Measurements from ENCODE around the gene MLPH.

The MLPH gene

GRCh38 chr2:237472909-237473877 lies 13.9 kb upstream of the MLPH start:
- TF ChIP-seq CTCF (IDR thresholded peaks at IDR 0.05; ENCODE audit: control insufficient read depth, extremely low read depth, insufficient read depth) = no peak
- DNase-seq (ENCODE audit: low read depth) = no peak

GRCh38 chr2:237473878-237474441 lies 13.1 kb upstream of the MLPH start:
- DNase-seq (ENCODE audit: low read depth) = no peak
- H3K4me3 ChIP-seq (ENCODE audit: low read depth, low read length) = no peak overlapping the region
- no peak for TF ChIP-seq CTCF (IDR thresholded peaks at IDR 0.05; ENCODE audit: control insufficient read depth, extremely low read depth, insufficient read depth)

More at GRCh38 chr2:237472909-237473877, 13.9 kb upstream of the MLPH start:
- H3K4me3 ChIP-seq (ENCODE audit: low read depth, low read length) = no peak overlapping the region

GRCh38 chr2:237474442-237474911 lies 12.6 kb upstream of the MLPH start:
- no peak for TF ChIP-seq CTCF (IDR thresholded peaks at IDR 0.05; ENCODE audit: control insufficient read depth, extremely low read depth, insufficient read depth)

GRCh38 chr2:237474931-237475703 lies 11.9 kb upstream of the MLPH start:
- no peak for DNase-seq (ENCODE audit: low read depth)
- peak; percentile 70 for TF ChIP-seq CTCF (IDR thresholded peaks at IDR 0.05; ENCODE audit: control insufficient read depth, extremely low read depth, insufficient read depth)

More at GRCh38 chr2:237474442-237474911, 12.6 kb upstream of the MLPH start:
- no peak overlapping the region for H3K4me3 ChIP-seq (ENCODE audit: low read depth, low read length)
- DNase-seq (ENCODE audit: low read depth) = no peak

GRCh38 chr2:237475704-237476141 lies 11.3 kb upstream of the MLPH start:
- no peak for DNase-seq (ENCODE audit: low read depth)
- TF ChIP-seq CTCF (IDR thresholded peaks at IDR 0.05; ENCODE audit: control insufficient read depth, extremely low read depth, insufficient read depth) = no peak

More at GRCh38 chr2:237474931-237475703, 11.9 kb upstream of the MLPH start:
- peak overlapping the region; percentile 45 for H3K4me3 ChIP-seq (ENCODE audit: low read depth, low read length)

GRCh38 chr2:237478095-237478494 lies 9.0 kb upstream of the MLPH start:
- TF ChIP-seq CTCF (IDR thresholded peaks at IDR 0.05; ENCODE audit: control insufficient read depth, extremely low read depth, insufficient read depth) = no peak
- DNase-seq (ENCODE audit: low read depth) = no peak
- H3K4me3 ChIP-seq (ENCODE audit: low read depth, low read length) = no peak overlapping the region

More at GRCh38 chr2:237475704-237476141, 11.3 kb upstream of the MLPH start:
- H3K4me3 ChIP-seq (ENCODE audit: low read depth, low read length) = peak overlapping the region; percentile 45
